H9 (cell line): ENCODE results near the gene MOCS1. TPM values are rescaled to one million over a fixed set of nuclear protein-coding genes. Genes with fewer than 3 reads are reported as not detected.

Experiments used
- DNase-seq: peaks from one replicate; pipeline ENCODE4 v3.0.0-alpha.2; 2017
- H2AFZ ChIP-seq: one replicate; pipeline ENCODE4 v1.6.1; 2013; ENCODE audit warnings: mild to moderate bottlenecking, low read length, control low read depth, moderate library complexity
- H2AK5ac ChIP-seq: 2 replicates; pipeline ENCODE4 v1.6.1; 2013; ENCODE audit warnings: low read length, control low read depth, mixed read lengths; ENCODE audit not compliant: insufficient read length
- H2BK120ac ChIP-seq: one replicate; pipeline ENCODE4 v1.6.1; 2013; ENCODE audit warnings: low read depth, mild to moderate bottlenecking, low read length, control low read depth, inconsistent platforms; ENCODE audit not compliant: poor library complexity, severe bottlenecking
- H2BK12ac ChIP-seq: 2 replicates; pipeline ENCODE4 v1.6.1; 2013; ENCODE audit warnings: low read length, control low read depth, mixed read lengths, low read depth; ENCODE audit not compliant: insufficient read length
- H2BK15ac ChIP-seq: 2 replicates; pipeline ENCODE4 v1.6.1; 2013; ENCODE audit warnings: low read depth, low read length, control low read depth
- H2BK20ac ChIP-seq: one replicate; pipeline ENCODE4 v1.6.1; 2013; ENCODE audit warnings: low read depth, mild to moderate bottlenecking, low read length, control low read depth, inconsistent platforms; ENCODE audit not compliant: poor library complexity, severe bottlenecking
- H2BK5ac ChIP-seq: 2 replicates; pipeline ENCODE4 v1.6.1; 2013; ENCODE audit warnings: low read length, control low read depth, mixed read lengths; ENCODE audit not compliant: insufficient read length
- H3K14ac ChIP-seq: 2 replicates; pipeline ENCODE4 v1.6.1; 2013; ENCODE audit warnings: low read length, control low read depth; ENCODE audit not compliant: insufficient read depth
- H3K18ac ChIP-seq: 2 replicates; pipeline ENCODE4 v1.6.1; 2013; ENCODE audit warnings: low read depth, mild to moderate bottlenecking, mixed read lengths, low read length, control low read depth; ENCODE audit not compliant: insufficient read length
- H3K23ac ChIP-seq: 2 replicates; pipeline ENCODE4 v1.6.1; 2013; ENCODE audit warnings: low read length, control low read depth, mixed read lengths, low read depth; ENCODE audit not compliant: insufficient read length
- H3K23me2 ChIP-seq: 2 replicates; pipeline ENCODE4 v1.6.1; 2013; ENCODE audit warnings: low read depth, mild to moderate bottlenecking, mixed read lengths, low read length, control low read depth; ENCODE audit not compliant: insufficient read length, poor library complexity, severe bottlenecking
- H3K27ac ChIP-seq: 2 replicates; pipeline ENCODE4 v1.5.1; 2013; ENCODE audit warnings: low read length, control low read depth, mixed read lengths, low read depth; ENCODE audit not compliant: insufficient read length
- H3K27me3 ChIP-seq: 2 replicates; pipeline ENCODE4 v1.6.1; 2013; ENCODE audit warnings: low read length, control low read depth, inconsistent platforms; ENCODE audit not compliant: insufficient read depth
- H3K4ac ChIP-seq: 2 replicates; pipeline ENCODE4 v1.6.1; 2013; ENCODE audit warnings: low read depth, mild to moderate bottlenecking, control low read depth, inconsistent platforms, low read length, moderate library complexity
- H3K4me1 ChIP-seq: 2 replicates; pipeline ENCODE4 v1.6.1; 2013; ENCODE audit warnings: low read length, control low read depth, inconsistent platforms; ENCODE audit not compliant: insufficient read depth
- H3K4me2 ChIP-seq: 2 replicates; pipeline ENCODE4 v1.6.1; 2013; ENCODE audit warnings: low read length, control low read depth, mixed read lengths; ENCODE audit not compliant: insufficient read length, insufficient read depth
- H3K56ac ChIP-seq: 2 replicates; pipeline ENCODE4 v1.6.1; 2013; ENCODE audit warnings: low read depth, mild to moderate bottlenecking, mixed read lengths, low read length, control low read depth; ENCODE audit not compliant: insufficient read length
- H3K79me1 ChIP-seq: 2 replicates; pipeline ENCODE4 v1.6.1; 2013; ENCODE audit warnings: low read depth, mild to moderate bottlenecking, moderate library complexity, low read length, control low read depth, inconsistent platforms; ENCODE audit not compliant: insufficient read depth, poor library complexity, severe bottlenecking
- H3K79me2 ChIP-seq: 2 replicates; pipeline ENCODE4 v1.6.1; 2013; ENCODE audit warnings: low read length, control low read depth, inconsistent platforms; ENCODE audit not compliant: insufficient read depth
- H3K9ac ChIP-seq: 2 replicates; pipeline ENCODE4 v1.6.1; 2013; ENCODE audit warnings: low read length, control low read depth, mixed read lengths; ENCODE audit not compliant: insufficient read length; ENCODE audit errors: extremely low read depth
- H3K9me3 ChIP-seq: one replicate; pipeline ENCODE4 v1.6.1; 2013; ENCODE audit warnings: low read depth, low read length, inconsistent platforms; ENCODE audit not compliant: control insufficient read depth
- H3T11ph ChIP-seq: one replicate; pipeline ENCODE4 v1.6.1; 2013; ENCODE audit warnings: mild to moderate bottlenecking, low read length, control low read depth, inconsistent platforms
- H4K20me1 ChIP-seq: one replicate; pipeline ENCODE4 v1.6.1; 2013; ENCODE audit not compliant: control insufficient read depth, insufficient read length, insufficient read depth
- H4K5ac ChIP-seq: 2 replicates; pipeline ENCODE4 v1.6.1; 2013; ENCODE audit warnings: low read depth, mild to moderate bottlenecking, mixed read lengths, low read length, control low read depth; ENCODE audit not compliant: insufficient read length
- H4K8ac ChIP-seq: replicated peaks from 2 replicates; pipeline ENCODE4 v1.6.1; 2013; ENCODE audit warnings: low read length, control low read depth, mixed read lengths, low read depth; ENCODE audit not compliant: insufficient read length
- H4K91ac ChIP-seq: 2 replicates; pipeline ENCODE4 v1.6.1; 2013; ENCODE audit warnings: low read depth, mild to moderate bottlenecking, moderate library complexity, mixed read lengths, low read length, control low read depth; ENCODE audit not compliant: insufficient read length
- H3K27ac Mint-ChIP-seq, 3 experiments: 2 replicates in 2 of 3; 3 replicates in 1 of 3; pipeline ENCODE4 v1.8.0; 2020 to 2021; ENCODE audit warnings: mixed read lengths in 3 of 3, mild to moderate bottlenecking in 1 of 3, moderate library complexity in 1 of 3
- H3K27me3 Mint-ChIP-seq: 2 replicates; pipeline ENCODE4 v1.8.0; 2021; ENCODE audit warnings: low read depth, mild to moderate bottlenecking, moderate library complexity, mixed read lengths
- H3K36me3 Mint-ChIP-seq, 3 experiments: 2 replicates in 2 of 3; 3 replicates in 1 of 3; pipeline ENCODE4 v1.8.0; 2020 to 2021; ENCODE audit warnings: low read depth in 3 of 3, mixed read lengths in 3 of 3; ENCODE audit not compliant: insufficient read depth in 1 of 3
- H3K4me1 Mint-ChIP-seq, 2 experiments: 2 replicates each; pipeline ENCODE4 v1.8.0; 2020; ENCODE audit warnings: mixed read lengths in 2 of 2
- H3K4me3 Mint-ChIP-seq, 2 experiments: 2 replicates in 1 of 2; 3 replicates in 1 of 2; pipeline ENCODE4 v1.8.0; 2020 to 2021; ENCODE audit warnings: mild to moderate bottlenecking in 2 of 2, mixed read lengths in 2 of 2, moderate library complexity in 1 of 2
- H3K9me3 Mint-ChIP-seq, 2 experiments: 2 replicates in 1 of 2; 3 replicates in 1 of 2; pipeline ENCODE4 v1.8.0; 2020; ENCODE audit warnings: mild to moderate bottlenecking in 2 of 2, mixed read lengths in 2 of 2, moderate library complexity in 1 of 2
- WGBS: extraction: QIAGEN DNeasy Blood & Tissue Kit; methylation state at CpG from one replicate; pipeline ENCODE4 v1.1.7; 2013; ENCODE audit warnings: missing lambda C conversion rate, low lambda C conversion rate, mixed read lengths; ENCODE audit not compliant: insufficient read length; ENCODE audit errors: extremely low coverage; 5-methylcytosine and 5-hydroxymethylcytosine counted together
- total RNA-seq: library from RNA; stranded (reverse); gene quantifications from 2 replicates; pipeline ENCODE4 v1.2.1, GENCODE V29; 2021
- TF ChIP-seq, protein P1 (sequence below): fragments of 200-600 bp; sonication (generic); conservative IDR thresholded peaks from 3 replicates; pipeline ENCODE4 v1.8.0; 2021; ENCODE audit warnings: antibody characterized with exemption, mild to moderate bottlenecking

Gene MOCS1
- total RNA-seq, 1 experiment from 2014 or later: 15.2 TPM

DNA sequence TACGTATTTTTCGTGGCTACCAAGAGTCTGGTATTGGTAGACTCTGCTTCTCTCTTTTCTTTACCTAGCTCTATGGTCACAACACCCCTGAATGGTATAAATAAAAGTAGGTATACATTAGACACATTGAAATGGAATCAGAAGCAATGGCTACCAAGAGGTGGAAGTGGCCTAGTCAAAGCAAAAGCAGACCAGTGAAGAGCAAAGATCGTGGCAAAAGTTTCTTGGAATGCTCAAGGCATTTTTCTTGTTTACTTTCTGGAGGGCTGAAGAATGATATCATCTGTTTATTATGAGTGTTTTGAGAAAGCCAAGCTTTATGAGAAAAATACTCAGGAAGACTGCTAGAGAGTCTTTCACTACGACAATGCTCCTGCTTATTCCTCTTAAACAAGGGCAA lies 28.6 kb upstream of the MOCS1 start:
- Histone ChIP-seq H4K20me1 (no peaks in the 10 kb centered on the region), H3K14ac (no peak overlapping the region), H2BK20ac (no peak overlapping the region), H4K5ac (no peak overlapping the region), H3K79me2 (no peaks in the 10 kb centered on the region), H3K79me1 (no peaks in the 10 kb centered on the region), H2BK120ac (no peak overlapping the region), H2AK5ac (no peak overlapping the region), H3K23me2 (no peaks in the 10 kb centered on the region), H3T11ph (no peak overlapping the region), H3K23ac (no peak overlapping the region), H3K56ac (no peak overlapping the region), H3K4ac (no peak overlapping the region), H2AFZ (no peak overlapping the region), H3K27ac (no peak overlapping the region), H2BK15ac (no peak overlapping the region), H3K9me3 (no peaks in the 10 kb centered on the region), H3K18ac (no peak overlapping the region), H4K91ac (no peak overlapping the region), H2BK5ac (no peak overlapping the region), H3K27me3 (no peaks in the 10 kb centered on the region), H3K4me1 (no peaks in the 10 kb centered on the region), H3K4me2 (no peak overlapping the region), H4K8ac (no peak overlapping the region), H2BK12ac (no peak overlapping the region), H3K9ac (no peak overlapping the region)
- no peaks in the 10 kb centered on the region for H3K4me1 Mint-ChIP-seq
- H3K4me3 Mint-ChIP-seq: no peak overlapping the region
- peaks cover 5% of the 10 kb centered on the region for H3K27me3 Mint-ChIP-seq
- no peaks in the 10 kb centered on the region for H3K36me3 Mint-ChIP-seq
- TF ChIP-seq, protein P1, sequence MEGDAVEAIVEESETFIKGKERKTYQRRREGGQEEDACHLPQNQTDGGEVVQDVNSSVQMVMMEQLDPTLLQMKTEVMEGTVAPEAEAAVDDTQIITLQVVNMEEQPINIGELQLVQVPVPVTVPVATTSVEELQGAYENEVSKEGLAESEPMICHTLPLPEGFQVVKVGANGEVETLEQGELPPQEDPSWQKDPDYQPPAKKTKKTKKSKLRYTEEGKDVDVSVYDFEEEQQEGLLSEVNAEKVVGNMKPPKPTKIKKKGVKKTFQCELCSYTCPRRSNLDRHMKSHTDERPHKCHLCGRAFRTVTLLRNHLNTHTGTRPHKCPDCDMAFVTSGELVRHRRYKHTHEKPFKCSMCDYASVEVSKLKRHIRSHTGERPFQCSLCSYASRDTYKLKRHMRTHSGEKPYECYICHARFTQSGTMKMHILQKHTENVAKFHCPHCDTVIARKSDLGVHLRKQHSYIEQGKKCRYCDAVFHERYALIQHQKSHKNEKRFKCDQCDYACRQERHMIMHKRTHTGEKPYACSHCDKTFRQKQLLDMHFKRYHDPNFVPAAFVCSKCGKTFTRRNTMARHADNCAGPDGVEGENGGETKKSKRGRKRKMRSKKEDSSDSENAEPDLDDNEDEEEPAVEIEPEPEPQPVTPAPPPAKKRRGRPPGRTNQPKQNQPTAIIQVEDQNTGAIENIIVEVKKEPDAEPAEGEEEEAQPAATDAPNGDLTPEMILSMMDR: no peak
- no peak overlapping the region for H3K27ac Mint-ChIP-seq
- DNase-seq: no peak
- WGBS: no CpG with 5 or more reads among the region's 4 CpGs
- H3K9me3 Mint-ChIP-seq: no peaks in the 10 kb centered on the region
